ENCODE results near the gene MUC13. TPM values are rescaled to one million over a fixed set of nuclear protein-coding genes. Genes with fewer than 3 reads are reported as not detected.

Gene MUC13
- total RNA-seq, 4 donors from 2014 or later: not detected

DNA sequence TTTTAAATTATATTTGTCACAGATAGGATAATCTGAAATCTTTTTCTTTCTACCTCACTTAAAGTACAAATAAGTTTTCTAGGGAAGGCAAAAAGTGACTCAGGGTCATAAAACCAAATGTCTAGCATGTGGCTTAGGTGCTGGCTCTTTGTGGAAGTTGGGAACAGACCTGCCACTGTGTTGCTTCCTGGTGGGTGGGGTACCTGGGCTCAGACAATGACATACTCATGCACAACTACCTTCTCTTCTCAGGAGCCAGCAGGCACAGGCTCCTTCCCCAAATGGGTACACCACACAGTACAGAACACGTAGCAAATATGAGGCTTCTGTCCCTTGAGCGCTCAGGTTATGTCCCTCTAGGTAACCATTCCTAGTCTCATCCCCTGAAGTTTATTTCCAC is 40.1 kb upstream of the MUC13 start:
- ATAC-seq: no peak
- peaks cover 0 to 75% of the 10 kb centered on the region in 2 donors for H3K36me3 ChIP-seq
- 93% methylated on average over 2 of the region's 2 CpGs for whole genome bisulfite sequencing, 2 donors (ENCODE audit: low coverage in 1 of 2)

DNA sequence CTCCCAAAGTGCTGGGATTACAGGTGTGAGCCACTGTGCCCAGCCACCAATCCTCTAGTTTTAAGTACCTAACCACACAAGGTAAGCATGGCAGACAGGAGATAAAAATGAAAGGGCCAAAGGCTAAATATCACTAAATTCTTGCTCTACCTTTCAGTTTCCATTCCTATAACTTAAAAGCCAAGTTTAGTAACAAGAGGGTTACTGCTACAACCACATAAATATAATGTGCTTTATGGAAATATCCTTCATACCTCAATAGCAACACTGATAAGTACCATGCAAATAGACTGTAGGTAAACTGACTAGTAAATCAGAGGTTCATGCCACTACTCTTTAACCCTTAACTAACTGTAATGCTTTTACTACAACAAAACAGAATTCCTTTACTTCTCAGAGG is 38.7 kb upstream of the MUC13 start:
- Histone ChIP-seq H3K4me3 (no peak overlapping the region), H3K9me3 (no peaks in the 10 kb centered on the region), H3K27ac (no peak overlapping the region), H3K27me3 (no peaks in the 10 kb centered on the region), H3K36me3 (peaks cover 0 to 86% of the 10 kb centered on the region in 2 donors), H3K4me1 (peaks cover 0 to 23% (median 0%) of the 10 kb centered on the region in 3 donors)
- TF ChIP-seq, protein P1, sequence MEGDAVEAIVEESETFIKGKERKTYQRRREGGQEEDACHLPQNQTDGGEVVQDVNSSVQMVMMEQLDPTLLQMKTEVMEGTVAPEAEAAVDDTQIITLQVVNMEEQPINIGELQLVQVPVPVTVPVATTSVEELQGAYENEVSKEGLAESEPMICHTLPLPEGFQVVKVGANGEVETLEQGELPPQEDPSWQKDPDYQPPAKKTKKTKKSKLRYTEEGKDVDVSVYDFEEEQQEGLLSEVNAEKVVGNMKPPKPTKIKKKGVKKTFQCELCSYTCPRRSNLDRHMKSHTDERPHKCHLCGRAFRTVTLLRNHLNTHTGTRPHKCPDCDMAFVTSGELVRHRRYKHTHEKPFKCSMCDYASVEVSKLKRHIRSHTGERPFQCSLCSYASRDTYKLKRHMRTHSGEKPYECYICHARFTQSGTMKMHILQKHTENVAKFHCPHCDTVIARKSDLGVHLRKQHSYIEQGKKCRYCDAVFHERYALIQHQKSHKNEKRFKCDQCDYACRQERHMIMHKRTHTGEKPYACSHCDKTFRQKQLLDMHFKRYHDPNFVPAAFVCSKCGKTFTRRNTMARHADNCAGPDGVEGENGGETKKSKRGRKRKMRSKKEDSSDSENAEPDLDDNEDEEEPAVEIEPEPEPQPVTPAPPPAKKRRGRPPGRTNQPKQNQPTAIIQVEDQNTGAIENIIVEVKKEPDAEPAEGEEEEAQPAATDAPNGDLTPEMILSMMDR (IDR thresholded peaks at IDR 0.05): no peak
- TF ChIP-seq POLR2AphosphoS5 (IDR thresholded peaks at IDR 0.05) (no peak), POLR2A (IDR thresholded peaks at IDR 0.05) (no peak), EP300 (IDR thresholded peaks at IDR 0.05) (no peak)
- no peak for ATAC-seq

More for the DNA sequence above, 40.1 kb upstream of the MUC13 start:
- TF ChIP-seq POLR2A (IDR thresholded peaks at IDR 0.05) (no peak), EP300 (IDR thresholded peaks at IDR 0.05) (no peak), POLR2AphosphoS5 (IDR thresholded peaks at IDR 0.05) (no peak)
- TF ChIP-seq, protein P1 (IDR thresholded peaks at IDR 0.05): no peak
- H3K4me3 ChIP-seq: no peak overlapping the region
- peaks cover 0 to 10% (median 0%) of the 10 kb centered on the region in 3 donors for H3K4me1 ChIP-seq
- no peaks in the 10 kb centered on the region for H3K9me3 ChIP-seq
- no peaks in the 10 kb centered on the region for H3K27me3 ChIP-seq
- no peak overlapping the region for H3K27ac ChIP-seq

DNA sequence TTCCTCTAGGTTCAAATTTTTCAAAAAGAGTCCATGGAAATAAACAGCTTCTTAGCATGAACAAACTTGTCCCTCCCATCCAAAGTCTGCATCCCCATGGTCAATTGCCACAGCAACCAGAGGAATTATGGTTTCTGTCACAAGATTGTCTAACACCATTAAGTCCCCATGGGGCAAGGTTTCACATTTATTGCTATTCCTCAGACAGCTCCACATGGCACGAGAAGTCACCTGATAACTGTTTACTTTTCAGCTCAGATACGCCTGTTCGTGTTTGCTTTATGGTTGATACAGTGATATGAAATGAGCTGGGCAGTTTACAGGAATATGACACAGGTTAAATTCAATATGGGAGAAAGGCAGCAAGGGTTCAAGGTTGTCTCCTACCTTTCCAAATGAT is 37.9 kb upstream of the MUC13 start:
- no peaks in the 10 kb centered on the region for H3K27me3 ChIP-seq
- H3K36me3 ChIP-seq: peaks cover 0 to 85% of the 10 kb centered on the region in 2 donors
- no peak overlapping the region for H3K27ac ChIP-seq
- 38 to 67% methylated on average over 3 of the region's 3 CpGs for WGBS, 2 donors (ENCODE audit: low coverage in 1 of 2)
- no peak for TF ChIP-seq POLR2AphosphoS5 (IDR thresholded peaks at IDR 0.05)
- no peak for ATAC-seq
- peaks cover 0 to 30% (median 0%) of the 10 kb centered on the region in 3 donors for H3K4me1 ChIP-seq
- H3K4me3 ChIP-seq: no peak overlapping the region
- H3K9me3 ChIP-seq: no peaks in the 10 kb centered on the region

DNA sequence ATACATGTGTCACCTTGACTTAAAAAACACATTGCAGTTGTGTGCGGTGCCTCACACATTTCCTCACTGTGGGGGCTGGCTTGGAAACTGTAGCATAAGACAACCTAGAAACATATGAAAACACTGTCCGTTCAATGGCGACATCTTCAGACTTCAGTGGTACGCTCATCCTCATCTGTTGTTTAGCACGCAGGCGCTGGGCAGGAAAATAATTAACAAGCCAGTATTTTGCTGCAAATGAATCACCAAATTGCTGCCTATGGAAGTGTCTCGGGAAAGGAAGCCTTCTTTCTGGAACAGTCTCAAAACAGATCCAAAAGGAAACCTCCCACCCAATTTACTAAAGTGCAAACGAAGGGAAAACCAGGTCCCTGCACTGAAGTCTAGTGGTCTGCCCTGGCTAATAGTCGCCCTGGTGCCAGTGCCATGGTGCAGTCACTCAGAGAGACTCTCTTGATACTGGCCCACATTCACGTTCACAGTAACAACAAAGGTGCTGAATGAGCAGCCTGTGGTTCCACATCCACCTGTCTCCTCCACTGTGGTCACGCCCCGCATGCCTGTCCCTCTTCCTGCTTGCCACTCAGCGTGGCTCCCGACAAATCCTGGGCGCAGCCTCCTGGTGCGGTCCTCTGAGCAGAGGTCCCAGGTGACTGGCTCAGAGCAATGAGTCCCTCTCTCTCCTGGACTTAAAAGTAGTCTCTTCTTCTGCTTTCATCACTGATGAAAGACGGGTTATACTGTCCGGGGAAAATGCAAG is 35.6 kb upstream of the MUC13 start:
- no peak for ATAC-seq
- Histone ChIP-seq H3K4me1 (peaks cover 0 to 33% (median 0%) of the 10 kb centered on the region in 3 donors), H3K4me3 (no peak overlapping the region), H3K27me3 (no peaks in the 10 kb centered on the region), H3K27ac (no peak overlapping the region), H3K36me3 (peaks cover 0 to 65% of the 10 kb centered on the region in 2 donors), H3K9me3 (no peaks in the 10 kb centered on the region)
- WGBS, 2 donors (ENCODE audit: low coverage in 1 of 2): 84 to 91% methylated on average over 9 to 12 of the region's 18 CpGs
- TF ChIP-seq EP300 (IDR thresholded peaks at IDR 0.05) (no peak), POLR2AphosphoS5 (IDR thresholded peaks at IDR 0.05) (no peak), POLR2A (IDR thresholded peaks at IDR 0.05) (no peak)
- TF ChIP-seq, protein P1 (IDR thresholded peaks at IDR 0.05): no peak

DNA sequence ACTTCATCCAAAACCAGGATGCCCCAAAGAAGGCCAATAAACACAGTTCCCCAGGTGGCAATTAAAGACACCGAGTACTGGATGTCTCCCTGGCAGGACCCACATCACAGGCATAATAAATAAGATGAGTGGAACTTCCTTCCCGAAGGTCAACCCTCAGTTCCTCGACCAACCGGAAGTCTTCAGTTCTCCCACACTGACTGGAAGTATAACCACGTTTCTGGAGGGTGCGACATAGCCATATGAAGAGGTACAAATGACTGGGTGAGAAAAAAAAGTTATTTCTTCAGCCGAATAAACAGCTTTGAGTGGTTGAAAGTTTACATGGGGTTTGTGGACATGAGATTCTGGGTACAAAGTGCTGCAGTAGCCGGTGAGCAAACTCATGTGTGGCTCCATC is 34.6 kb upstream of the MUC13 start:
- WGBS, 2 donors (ENCODE audit: low coverage in 1 of 2): 40 to 76% methylated on average over 1 to 8 of the region's 8 CpGs

More for the DNA sequence above, 34.6 kb upstream of the MUC13 start:
- no peaks in the 10 kb centered on the region for H3K27me3 ChIP-seq
- H3K4me1 ChIP-seq: peaks cover 0 to 41% (median 0%) of the 10 kb centered on the region in 3 donors
- ATAC-seq: no peak
- TF ChIP-seq, protein P1 (IDR thresholded peaks at IDR 0.05): no peak
- TF ChIP-seq EP300 (IDR thresholded peaks at IDR 0.05): no peak
- no peak for TF ChIP-seq POLR2AphosphoS5 (IDR thresholded peaks at IDR 0.05)
- TF ChIP-seq POLR2A (IDR thresholded peaks at IDR 0.05): no peak
- no peak overlapping the region for H3K4me3 ChIP-seq
- peaks cover 0 to 64% of the 10 kb centered on the region in 2 donors for H3K36me3 ChIP-seq
- no peaks in the 10 kb centered on the region for H3K9me3 ChIP-seq
- peak overlapping the region in 2 of 4 donors; percentile 17 to 29 for H3K27ac ChIP-seq
